HG03354 (cell line): ENCODE results near the gene TUBA3D.
A peak's percentile ranks its signal among the peaks of the same experiment; 100 is the strongest.
"Not testable (repeated sequence)": the region's sequence is repeated elsewhere in the genome, so short reads cannot be mapped to it uniquely, and the experiment has no call there.

Experiments used
- ATAC-seq: cut with Tn5 transposase; IDR thresholded peaks from one replicate; pipeline ENCODE4 v1.9.1; 2021; ENCODE audit warnings: mild to moderate bottlenecking; ENCODE audit not compliant: unreplicated experiment, poor library complexity, severe bottlenecking

Gene TUBA3D

DNA sequence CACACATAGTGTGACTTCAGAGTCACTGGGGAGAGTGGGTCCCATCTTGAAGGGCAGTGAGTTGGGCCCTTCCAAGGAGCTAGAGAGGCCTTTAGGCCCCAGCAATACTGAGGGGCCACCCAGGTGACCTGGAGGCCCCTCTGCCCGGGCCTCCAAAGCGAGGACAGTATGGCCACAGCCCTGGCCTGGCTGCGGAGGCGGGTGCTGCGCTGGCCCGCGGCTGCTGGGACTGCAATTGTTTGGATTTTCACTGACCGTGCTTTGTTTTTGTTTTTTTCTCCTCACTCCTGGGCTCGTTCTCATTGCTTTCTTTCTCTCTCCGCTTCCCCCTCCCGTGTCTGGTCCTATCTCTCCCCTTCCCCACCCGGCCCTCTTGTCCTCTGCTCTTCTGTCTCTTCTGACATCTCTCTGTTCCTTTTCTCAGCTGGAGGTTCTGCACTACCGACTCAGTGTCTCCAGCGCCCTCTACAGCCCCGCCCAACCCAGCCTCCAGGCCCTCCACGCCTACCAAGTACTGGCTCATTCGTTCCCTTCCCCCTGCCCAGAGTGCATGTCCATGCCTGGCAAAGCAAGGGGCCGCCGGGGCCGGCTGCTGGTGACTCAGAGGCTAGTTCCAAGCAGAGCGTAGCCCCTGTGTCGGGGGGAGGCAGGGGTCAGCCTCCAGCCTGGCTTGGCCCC lies 35.5 kb downstream of the TUBA3D start:
- ATAC-seq, result not testable (repeated sequence)

DNA sequence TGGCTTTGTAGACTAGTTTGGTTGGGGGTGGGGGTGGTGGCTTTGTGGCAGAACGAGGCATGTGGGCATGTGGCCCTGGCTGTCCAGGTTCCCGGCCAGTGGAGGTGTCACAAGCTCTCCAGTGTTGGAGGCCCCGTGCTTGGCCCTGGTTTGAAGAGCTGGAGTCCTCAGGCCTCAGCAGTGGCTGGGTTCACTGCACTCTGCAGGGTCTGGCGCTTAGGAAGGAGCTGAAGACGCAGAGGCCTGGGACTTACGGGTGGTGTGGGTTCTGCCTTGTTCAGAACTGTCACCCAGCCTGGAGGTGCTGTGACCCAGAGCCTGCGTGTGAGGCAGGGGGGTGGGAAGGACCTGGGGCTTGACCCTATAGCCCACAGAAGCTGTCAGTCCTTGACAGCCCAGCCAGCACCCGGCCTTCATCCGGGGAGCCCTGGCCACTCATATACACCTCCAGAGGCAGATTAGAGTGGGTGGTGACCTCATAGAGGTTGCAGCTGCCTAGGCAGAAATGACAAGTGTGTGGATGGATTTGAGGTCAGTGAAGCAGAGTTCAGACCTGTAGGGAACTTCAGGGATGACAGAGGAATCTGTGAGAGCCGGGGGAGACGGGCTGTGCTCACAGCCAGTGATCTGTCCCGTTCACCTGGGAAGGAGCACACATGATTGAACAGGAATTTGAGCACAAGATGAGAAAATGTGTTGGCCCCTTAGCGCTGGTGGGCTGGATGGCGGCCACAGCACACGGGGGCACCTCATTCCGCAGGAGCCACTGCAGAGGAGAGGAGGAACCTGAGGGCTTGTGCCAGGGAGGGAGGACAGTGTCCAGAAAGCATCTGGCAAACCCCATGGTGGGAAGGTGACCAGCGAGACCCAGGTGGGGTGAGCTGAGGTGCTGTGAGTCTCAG lies 36.3 kb downstream of the TUBA3D start:
- ATAC-seq, result not testable (repeated sequence)

- peak; percentile 79 for ATAC-seq
Observed at GRCh38 chr2:131514408-131515166, 38.7 kb downstream of the TUBA3D start.

GRCh38 chr2:131515235-131515634 lies 39.3 kb downstream of the TUBA3D start:
- ATAC-seq, result not testable (repeated sequence)

DNA sequence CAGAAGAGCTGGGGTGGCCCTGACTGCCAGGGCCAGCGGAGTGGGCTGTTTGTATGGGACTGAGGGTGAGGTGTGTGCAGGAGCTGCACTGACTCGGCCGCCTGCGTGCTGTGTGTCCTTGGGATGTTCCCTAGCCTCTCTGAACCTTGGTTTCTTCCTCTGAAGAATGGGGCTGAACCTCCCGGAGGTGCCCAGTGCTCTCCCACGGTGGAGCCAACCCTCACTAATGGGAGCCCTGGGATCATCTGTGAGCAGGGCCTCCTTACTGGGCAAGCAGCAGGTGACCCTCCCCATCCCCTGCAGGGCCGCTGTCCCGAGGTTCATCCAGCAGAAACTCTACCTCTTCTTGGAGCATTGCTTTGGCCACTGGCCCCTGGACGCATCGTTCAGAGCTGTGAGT lies 40.1 kb downstream of the TUBA3D start:
- ATAC-seq, result no peak

- ATAC-seq, result not testable (repeated sequence)
Observed at GRCh38 chr2:131516621-131517020, 40.7 kb downstream of the TUBA3D start.

- ATAC-seq, result no peak
Observed at GRCh38 chr2:131517106-131517831, 41.4 kb downstream of the TUBA3D start.

DNA sequence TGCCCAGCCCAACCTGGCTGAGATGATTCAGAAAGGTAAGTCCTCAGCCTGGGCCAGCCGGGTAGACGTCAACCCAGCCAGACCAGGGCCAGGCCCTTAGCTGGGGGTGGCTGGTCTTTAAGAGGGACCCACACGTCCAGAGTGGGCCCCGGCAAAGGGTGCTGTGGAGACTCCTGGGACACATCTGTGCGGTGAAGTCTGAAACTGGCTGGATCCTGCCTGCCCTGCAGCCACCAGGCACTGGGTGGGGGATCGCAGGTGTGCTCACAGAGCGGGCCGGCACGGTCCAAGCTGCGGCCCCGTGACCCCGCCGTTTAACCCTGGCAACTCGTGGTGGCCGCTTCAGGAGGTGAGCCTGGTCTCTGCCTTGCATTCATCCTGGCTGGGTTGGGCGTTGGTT lies 41.9 kb downstream of the TUBA3D start:
- not testable (repeated sequence) for ATAC-seq

DNA sequence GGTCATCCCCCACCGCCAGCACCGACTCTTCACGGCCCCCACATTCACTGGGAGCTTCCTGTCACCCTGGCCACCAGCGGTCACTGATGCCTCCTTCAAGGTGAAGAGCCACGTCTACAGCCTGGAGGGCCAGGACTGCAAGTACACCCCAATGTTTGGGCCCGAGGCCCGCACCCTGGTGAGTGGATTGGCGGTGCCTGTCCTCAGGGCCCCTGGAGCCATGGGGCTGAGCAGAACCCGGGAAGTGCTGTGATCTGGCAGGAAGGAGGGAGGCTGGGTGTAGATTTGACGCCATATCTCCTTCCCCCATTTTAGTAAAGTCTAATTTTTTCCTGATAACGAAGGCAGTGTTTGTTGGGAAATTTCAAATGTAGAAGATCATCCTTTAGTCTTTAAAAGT lies 42.6 kb downstream of the TUBA3D start:
- ATAC-seq, result not testable (repeated sequence)

GRCh38 chr2:131519466-131519865 lies 43.5 kb downstream of the TUBA3D start:
- ATAC-seq, result no peak

DNA sequence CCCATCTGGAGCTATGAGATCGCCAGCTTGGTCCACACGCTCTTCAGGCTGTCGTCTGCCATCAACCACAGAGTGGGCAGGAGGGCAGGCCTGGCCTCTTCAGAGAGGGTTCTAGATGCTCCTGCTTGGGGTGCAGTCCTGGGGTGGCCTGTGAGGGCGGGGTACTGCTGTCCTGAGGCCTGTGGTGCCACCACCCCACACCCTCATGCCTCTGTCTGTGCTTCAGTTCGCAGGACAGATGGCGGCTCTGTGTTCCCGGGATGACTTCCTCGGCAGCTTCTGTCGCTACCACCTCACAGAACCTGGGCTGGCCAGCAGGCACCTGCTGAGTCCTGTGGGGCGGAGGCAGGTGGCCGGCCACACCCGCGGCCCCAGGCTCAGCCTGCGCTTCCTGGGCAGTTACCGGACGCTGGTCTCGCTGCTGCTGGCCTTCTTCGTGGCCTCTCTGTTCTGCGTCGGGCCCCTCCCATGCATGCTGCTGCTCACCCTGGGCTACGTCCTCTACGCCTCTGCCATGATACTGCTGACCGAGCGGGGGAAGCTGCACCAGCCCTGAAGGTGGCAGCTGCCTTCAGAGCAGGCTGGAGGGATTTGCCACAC lies 44.1 kb downstream of the TUBA3D start:
- not testable (repeated sequence) for ATAC-seq

GRCh38 chr2:131520526-131520925 lies 44.6 kb downstream of the TUBA3D start:
- ATAC-seq, result no peak

DNA sequence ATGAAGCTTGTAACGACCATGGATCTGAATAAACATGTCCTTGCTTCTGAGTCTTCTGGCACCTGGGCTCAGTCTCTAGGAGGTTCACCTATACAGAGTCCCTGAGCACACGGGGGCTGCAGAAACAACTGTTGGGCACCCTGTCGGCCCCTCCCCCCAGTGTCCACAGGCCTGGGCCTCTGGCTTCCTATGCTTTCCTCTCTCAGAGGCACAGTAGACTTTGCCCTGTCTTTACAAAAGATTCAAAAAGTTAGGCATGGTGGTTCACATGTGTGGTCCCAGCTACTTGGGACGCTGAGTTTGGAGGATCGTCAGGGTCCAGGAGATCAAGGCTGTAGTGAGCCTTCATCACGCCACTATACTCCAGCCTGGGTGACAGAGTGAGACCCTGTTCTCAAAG lies 45.6 kb downstream of the TUBA3D start:
- ATAC-seq, result not testable (repeated sequence)

DNA sequence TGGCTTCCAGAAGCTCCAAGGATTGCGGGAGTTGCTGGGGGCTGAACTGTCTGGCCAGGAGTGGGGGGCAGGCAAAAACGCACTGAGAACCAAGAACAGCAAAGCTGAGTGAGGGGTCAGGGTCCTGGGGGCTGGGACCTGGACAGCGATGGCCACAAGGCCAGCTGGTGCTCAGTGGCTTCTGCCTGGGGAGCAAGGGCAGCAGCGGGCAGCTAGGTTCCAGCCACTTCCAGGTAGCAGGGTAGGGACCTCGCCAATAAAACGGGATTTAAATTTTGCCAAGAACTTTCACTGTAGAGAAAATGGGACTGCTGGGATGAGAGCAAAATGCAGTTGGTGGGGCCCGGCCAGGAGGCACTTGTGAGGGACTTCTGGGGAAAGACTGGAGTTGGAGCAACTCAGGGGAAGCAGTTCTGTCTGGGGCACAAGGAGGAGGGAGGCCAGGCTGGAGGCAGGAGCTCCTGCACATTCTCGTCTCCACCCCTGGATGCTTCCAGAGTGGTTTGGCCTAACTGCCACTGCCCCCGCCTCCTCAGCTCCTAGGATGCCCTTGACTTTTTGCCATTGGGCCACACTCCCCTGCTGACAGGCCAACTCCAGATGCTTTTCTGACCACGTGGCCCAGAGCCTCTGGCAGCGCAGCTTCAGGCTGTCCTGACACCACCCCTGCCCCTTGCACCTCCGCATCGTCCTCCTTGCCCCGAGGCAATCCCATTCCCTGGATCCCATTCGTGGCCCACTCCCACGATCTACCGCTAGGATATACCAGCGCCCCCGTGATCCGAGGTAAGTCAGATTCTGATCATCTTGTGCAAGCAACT lies 46.3 kb downstream of the TUBA3D start:
- ATAC-seq, result no peak

GRCh38 chr2:131525256-131525655 lies 49.3 kb downstream of the TUBA3D start:
- not testable (repeated sequence) for ATAC-seq

- ATAC-seq, result peak; percentile 90
Observed at GRCh38 chr2:131527131-131528001, 51.4 kb downstream of the TUBA3D start, which contains the start of gene CCDC74A. Gene CCDC74A (plus strand): TSS chr2:131527888. CDS start chr2:131527971, 83 bp downstream.
